ENCODE data around the gene CELA2B.
"Not testable (repeated sequence)": the region's sequence is repeated elsewhere in the genome, so short reads cannot be mapped to it uniquely, and the experiment has no call there.

Gene CELA2B

GRCh38 chr1:15469361-15469760 is 6.5 kb upstream of the CELA2B start:
- FAIRE-seq: no peak

- FAIRE-seq: not testable (repeated sequence)
Observed at GRCh38 chr1:15469821-15470448, 6.0 kb upstream of the CELA2B start.

GRCh38 chr1:15471067-15471466 is 4.8 kb upstream of the CELA2B start:
- not testable (repeated sequence) for FAIRE-seq

DNA sequence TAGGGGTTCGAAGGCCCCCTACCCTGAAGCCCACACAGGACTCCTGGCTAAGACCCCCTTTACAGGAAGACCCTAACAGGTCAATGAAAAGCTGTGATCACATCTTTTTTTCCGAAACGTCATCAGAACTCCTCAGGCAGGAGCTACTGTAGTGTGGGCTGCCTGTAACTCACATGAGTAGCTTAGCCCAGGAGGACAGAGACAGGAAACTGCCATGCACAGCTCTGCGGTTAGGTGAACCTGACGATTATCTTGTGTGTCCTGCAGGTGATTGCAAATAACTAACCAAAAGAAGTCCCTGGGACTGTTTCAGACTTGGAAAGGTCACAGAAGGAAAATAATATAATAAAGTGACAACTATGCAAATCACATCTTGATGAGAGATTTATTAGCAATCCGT is 4.2 kb upstream of the CELA2B start:
- FAIRE-seq: not testable (repeated sequence)

DNA sequence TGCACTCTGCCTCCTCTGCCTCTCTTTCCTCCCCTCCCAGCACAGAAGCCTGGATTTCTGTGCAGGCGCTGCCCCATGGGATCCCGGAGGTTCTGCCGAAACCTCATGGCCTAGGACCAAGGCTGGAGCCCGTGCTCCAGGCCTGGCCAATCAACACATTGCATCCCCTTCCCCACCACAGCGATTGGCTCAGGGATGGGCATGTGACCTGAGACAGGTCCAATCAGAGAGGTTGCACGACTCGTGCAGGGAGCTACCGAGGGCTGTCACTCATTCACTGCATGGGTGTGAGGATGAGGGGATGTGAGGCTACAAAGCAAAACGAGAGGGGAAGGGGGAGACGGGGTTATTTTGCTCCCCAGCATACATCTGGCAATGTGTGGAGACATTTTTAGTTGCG is 3.3 kb upstream of the CELA2B start:
- FAIRE-seq: no peak

GRCh38 chr1:15476927-15477326 is 1.0 kb downstream of the CELA2B start:
- no peak for FAIRE-seq

DNA sequence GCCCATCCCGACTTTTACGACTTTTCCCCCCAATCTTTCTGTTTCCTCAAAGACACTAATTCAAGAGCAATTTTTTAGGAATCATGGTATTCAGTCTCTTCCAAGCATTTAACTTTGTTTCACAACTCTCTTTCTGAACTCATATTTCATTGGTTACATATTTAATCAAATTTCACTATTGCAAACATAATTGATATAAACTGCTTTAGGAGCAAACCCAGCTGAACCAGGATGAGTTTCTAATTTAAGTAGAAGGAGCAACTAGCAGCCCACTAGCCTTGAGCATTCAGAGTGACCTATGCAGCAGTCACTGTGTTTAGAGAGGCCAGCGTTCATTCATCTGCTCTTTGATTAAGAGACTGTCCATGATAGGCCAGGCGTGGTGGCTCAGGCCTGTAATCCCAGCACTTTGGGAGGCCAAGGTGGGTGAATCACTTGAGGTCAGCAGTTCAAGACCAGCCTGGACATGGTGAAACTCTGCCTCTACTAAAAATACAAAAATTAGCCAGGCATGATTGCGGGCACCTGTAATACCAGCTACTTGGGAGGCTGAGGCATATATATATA is 1.8 kb downstream of the CELA2B start:
- no peak for FAIRE-seq

DNA sequence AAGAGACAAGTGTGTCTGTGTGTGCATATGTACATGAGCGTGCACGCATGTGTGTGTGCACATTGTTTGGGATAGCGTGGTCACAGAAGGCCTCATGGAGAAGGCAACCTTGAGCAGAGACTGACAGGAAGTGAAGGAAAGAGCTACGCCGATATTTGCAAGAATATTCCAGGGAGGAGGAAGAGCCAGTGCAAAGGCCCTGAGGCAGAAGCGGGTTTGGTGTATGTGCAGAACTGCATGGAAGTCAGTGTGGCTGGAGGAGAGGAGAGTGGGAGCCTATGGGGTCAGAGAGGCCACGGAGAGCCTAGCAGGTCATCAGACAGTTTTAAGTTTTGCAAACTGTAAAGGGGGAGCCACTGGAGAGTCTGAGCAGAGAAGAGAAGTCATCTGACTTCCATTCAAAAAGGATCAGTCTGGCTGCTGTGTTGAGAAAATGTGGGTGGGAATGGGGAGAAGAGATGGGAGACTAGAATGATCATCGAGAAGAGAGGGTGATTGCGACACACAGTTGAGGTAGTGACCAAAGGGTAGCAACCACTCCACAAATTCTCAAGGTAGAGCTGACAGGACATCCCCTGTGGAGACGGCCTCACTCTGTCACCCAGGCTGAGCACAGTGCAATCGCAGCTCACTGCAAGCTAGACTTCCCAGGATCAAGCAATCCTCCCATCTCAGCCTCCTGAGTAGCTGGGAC is 3.9 kb downstream of the CELA2B start:
- FAIRE-seq: no peak

DNA sequence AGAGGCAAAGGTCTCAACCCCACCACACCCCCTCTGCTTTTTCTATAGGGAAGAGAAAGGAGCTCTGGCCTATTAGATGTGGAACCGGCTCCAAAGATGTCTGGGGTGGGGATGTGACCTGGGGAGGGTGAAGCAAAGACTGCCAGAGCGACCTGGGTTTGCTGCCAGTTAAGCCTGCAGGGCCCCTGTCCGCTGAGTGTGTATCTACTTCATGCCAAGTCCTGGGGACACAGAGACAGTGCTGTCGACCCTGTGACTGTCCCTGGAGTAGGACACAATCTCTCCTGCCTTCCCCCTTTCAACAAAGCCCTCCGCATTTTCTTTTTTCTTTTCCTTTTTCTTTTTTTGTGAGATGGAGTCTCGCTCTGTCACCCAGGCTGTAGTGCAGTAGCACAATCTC is 6.6 kb downstream of the CELA2B start:
- FAIRE-seq: not testable (repeated sequence)

GRCh38 chr1:15482983-15483543 is 7.2 kb downstream of the CELA2B start:
- FAIRE-seq: not testable (repeated sequence)

- no peak for FAIRE-seq
Observed at GRCh38 chr1:15483971-15484370, 8.1 kb downstream of the CELA2B start.

DNA sequence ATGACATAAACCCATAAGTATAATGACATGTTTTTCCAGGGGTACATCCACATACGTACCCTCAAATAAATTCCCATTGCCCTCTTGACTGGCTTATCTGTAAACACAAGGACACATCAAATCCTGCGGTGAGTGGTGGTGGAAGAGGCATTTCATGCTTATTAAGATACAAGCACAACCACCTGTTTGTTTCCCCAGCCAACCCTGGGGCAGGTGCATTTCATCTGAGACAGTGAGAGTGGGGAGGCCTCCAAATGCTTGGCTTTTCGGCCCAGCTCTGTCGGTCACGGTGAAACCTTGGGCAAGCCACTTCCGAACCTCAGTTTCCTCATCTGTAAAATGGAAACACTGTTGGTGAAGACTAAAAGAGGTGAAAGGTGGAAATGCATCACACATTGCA is 8.5 kb downstream of the CELA2B start:
- not testable (repeated sequence) for FAIRE-seq

- FAIRE-seq: no peak
Observed at GRCh38 chr1:15485636-15486035, 9.7 kb downstream of the CELA2B start.

GRCh38 chr1:15486844-15487610 is 11.1 kb downstream of the CELA2B start:
- not testable (repeated sequence) for FAIRE-seq

- no peak for FAIRE-seq
Observed at GRCh38 chr1:15488371-15488770, 12.5 kb downstream of the CELA2B start.

DNA sequence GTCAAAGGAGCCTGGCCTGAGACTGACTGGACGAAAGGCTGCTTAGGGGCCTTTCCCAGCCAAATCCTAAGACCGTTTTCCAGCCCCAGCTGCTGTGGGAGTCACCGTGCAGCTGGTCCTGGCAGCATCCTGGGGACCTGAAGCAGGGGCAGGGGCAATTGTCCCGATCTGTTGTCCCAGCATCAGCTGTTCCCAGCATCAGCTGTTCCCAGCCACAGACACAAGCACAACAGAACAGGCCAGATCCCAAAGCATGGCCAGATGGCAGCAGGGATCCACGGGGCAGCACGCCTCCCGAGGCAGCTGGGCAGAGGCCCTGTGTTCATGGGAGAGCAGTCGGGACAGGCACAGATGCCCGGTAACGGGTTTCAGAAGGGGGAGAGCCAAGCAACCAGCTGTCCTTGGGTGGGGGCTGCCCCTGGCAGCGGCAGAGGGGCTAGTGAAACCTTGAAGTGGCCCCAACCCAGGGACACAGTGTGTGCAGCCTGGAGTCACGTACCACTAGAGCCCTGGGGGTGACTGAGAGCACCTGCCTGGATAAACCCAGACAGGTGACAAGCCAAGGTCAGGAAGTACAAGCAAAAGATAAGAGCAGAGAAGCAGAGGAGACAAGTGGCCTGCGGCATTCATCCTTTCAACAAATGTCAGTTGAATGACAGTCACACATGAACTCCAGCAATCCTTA is 13.3 kb downstream of the CELA2B start:
- FAIRE-seq: no peak

GRCh38 chr1:15491010-15491409 is 15.1 kb downstream of the CELA2B start:
- FAIRE-seq: not testable (repeated sequence)

GRCh38 chr1:15492596-15492995 is 16.7 kb downstream of the CELA2B start:
- no peak for FAIRE-seq

- FAIRE-seq: no peak
Observed at GRCh38 chr1:15493869-15494390, 18.0 kb downstream of the CELA2B start.

DNA sequence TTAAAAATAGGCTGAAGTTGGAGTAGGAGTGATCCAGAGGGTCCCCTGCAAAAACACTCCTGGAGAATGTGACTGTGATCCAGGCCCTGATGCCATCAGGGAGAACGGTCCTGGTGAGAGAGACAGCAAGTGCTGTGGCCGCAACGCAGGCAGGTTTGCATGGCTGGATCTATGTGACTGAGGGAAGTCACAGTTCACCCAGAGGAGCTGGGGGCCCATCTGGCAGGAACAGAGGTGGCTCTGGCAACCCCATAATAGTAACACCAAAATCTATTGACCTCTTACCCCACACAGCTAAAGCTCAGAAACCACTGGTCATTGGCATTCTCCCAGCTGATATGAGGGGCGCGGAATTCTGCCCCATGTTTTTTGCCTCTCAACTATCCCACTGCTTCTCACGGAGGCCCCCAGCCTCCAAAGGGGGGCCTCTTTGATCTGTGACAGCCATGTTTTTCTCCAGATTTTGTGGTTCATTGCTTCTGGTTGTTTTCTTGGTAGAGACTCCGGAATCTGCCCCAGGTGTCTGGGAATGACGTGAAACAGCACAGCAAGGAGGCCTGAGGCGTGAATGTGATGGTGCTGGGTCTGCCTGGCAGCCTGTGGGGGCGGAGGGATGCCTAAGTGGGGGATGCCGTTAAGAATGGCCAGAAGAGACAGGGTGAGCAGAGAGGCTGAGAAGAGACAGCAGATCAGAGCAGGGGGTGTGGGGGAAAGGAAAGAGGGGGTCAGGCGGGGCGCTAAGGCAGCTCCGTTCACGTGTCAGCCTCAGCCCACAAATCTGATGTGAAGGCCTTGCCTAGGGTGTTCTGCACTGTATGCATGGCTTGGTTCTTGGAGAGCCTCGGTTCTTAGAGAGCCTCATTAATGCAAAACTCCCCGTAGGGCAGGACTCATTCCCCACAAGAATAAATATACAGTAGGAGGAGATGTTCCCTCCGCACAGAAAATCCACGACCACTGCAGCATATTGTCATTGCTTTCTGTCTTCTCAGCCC is 24.6 kb downstream of the CELA2B start:
- FAIRE-seq: no peak
